ENCODE measurements around the gene ALDH4A1.

ALDH4A1 gene

DNA sequence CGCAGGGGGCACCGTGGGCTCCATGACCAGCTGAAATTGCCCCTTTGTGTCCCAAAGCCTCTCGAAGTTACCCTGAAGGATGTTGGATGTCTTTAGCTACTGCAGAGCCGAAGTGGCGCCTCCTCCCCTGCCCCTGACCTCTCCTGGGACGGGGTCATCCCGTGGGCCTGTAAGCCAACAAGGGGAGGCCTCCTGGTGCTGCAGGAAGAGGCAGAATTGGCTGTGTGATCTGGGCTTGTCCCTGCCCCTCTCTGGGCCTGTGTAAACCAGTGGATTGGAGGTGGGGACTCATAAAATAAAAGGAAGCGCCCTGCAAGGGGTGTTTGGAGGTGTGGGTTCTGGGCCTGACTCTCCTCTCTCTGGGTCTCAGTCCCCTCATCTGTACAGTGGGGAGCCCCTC lies 40.8 kb downstream of the ALDH4A1 start:
- in situ Hi-C loops (cut with HindIII; ENCODE audit: low sequenced_read_pairs) = no loop called here
- no peak for TF ChIP-seq CTCF (IDR thresholded peaks at IDR 0.05; ENCODE audit: low read depth, low read length)
- no peak for DNase-seq (ENCODE audit: low read depth, low spot score)
- no peak overlapping the region for H3K4me3 ChIP-seq (ENCODE audit: low read depth, low read length)

GRCh38 chr1:18861082-18861481 lies 41.3 kb downstream of the ALDH4A1 start:
- in situ Hi-C loops (cut with HindIII; ENCODE audit: low sequenced_read_pairs) = no loop called here
- no peak for TF ChIP-seq CTCF (IDR thresholded peaks at IDR 0.05; ENCODE audit: low read depth, low read length)

DNA sequence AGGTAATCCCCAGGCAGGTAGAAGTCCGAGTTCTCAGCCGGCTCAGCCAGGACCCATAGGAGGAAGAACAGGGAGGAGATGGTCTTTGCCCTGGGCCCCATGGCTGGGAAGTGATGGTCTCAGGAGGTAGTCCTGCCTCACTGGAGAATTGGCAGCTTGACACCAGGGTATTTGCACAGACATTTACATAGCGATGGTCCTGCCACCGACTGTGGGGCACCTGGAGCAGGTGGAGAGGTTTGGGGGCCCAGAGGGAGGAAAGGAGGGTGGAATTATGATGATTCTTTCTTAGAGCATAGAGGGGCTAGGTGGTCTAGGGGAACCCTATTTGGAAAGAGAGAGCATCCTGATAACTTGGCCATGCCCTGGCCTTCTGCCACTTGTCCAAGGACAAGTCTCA lies 42.8 kb downstream of the ALDH4A1 start, which contains the start of gene TAS1R2:
Gene TAS1R2 (minus strand): TSS at position 101 of the 400 bp plus-strand sequence. CDS start 0 bp downstream, at position 101.
- no peak for TF ChIP-seq CTCF (IDR thresholded peaks at IDR 0.05; ENCODE audit: low read depth, low read length)
- no peak within 1 kb of the TSS for H3K4me3 ChIP-seq (ENCODE audit: low read depth, low read length)
- no peak for DNase-seq (ENCODE audit: low read depth, low spot score)
- in situ Hi-C loops (cut with HindIII; ENCODE audit: low sequenced_read_pairs) = no loop called here

More at GRCh38 chr1:18861082-18861481, 41.3 kb downstream of the ALDH4A1 start:
- no peak overlapping the region for H3K4me3 ChIP-seq (ENCODE audit: low read depth, low read length)
- no peak for DNase-seq (ENCODE audit: low read depth, low spot score)

DNA sequence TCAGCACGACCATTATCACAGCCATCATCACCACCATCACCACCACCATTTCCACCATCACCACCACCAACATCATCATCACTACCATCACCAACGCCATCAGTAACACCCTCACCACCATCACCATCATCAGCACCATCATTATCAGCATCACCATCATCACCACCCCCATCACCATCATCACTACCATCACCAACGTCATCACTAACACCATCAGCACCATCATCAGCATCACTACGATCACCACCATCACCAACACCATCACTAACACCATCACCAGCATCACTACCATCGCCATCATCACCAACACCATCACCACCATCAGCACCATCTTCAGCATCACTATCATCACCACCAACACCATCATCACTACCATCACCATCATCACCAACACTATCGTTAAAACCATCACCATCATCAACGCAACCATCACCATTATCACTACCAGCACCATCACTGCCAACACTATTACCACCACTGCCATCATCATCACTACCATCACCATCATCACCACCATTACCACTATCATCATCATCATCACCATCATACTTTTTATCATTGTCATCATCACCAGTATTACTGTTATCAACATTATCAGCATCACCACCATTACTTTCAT lies 44.2 kb downstream of the ALDH4A1 start:
- in situ Hi-C loops (cut with HindIII; ENCODE audit: low sequenced_read_pairs) = no loop called here

DNA sequence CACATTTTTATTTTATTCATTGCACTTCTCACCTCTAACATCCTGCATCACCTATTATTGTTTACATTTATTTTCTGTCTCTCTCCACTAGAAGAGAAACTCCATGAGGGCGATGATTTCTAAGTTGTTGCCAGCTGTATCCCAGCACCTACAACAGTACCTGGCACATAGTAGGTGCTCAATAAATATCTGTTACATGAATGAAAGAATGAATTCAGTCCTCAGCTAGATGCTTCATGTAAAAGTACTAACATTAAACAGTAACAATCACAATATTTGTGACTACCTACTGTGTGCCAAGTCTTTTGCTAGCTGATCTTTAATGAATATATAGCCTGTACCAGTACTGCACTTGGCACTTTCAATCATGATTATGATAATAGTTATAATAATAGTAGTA lies 45.9 kb downstream of the ALDH4A1 start:
- DNase-seq (ENCODE audit: low read depth, low spot score) = no peak
- H3K4me3 ChIP-seq (ENCODE audit: low read depth, low read length) = no peak overlapping the region
- in situ Hi-C loops (cut with HindIII; ENCODE audit: low sequenced_read_pairs) = no loop called here
- no peak for TF ChIP-seq CTCF (IDR thresholded peaks at IDR 0.05; ENCODE audit: low read depth, low read length)

More for the DNA sequence above, 44.2 kb downstream of the ALDH4A1 start:
- no peak overlapping the region for H3K4me3 ChIP-seq (ENCODE audit: low read depth, low read length)
- no peak for DNase-seq (ENCODE audit: low read depth, low spot score)
- no peak for TF ChIP-seq CTCF (IDR thresholded peaks at IDR 0.05; ENCODE audit: low read depth, low read length)

GRCh38 chr1:18855573-18855972 lies 46.8 kb downstream of the ALDH4A1 start:
- no peak for TF ChIP-seq CTCF (IDR thresholded peaks at IDR 0.05; ENCODE audit: low read depth, low read length)
- in situ Hi-C loops (cut with HindIII; ENCODE audit: low sequenced_read_pairs) = no loop called here
- DNase-seq (ENCODE audit: low read depth, low spot score) = no peak
- no peak overlapping the region for H3K4me3 ChIP-seq (ENCODE audit: low read depth, low read length)

All from astrocyte of the spinal cord (primary cell).